ENCODE data around the gene FSTL1. TPM values are rescaled to one million over a fixed set of nuclear protein-coding genes. Genes with fewer than 3 reads are reported as not detected.

FSTL1 gene
- total and polyA plus RNA-seq, 2 donors (not counting 1 experiment from before 2014, with no cell fraction given): 0.15 TPM; not detected in 1

DNA sequence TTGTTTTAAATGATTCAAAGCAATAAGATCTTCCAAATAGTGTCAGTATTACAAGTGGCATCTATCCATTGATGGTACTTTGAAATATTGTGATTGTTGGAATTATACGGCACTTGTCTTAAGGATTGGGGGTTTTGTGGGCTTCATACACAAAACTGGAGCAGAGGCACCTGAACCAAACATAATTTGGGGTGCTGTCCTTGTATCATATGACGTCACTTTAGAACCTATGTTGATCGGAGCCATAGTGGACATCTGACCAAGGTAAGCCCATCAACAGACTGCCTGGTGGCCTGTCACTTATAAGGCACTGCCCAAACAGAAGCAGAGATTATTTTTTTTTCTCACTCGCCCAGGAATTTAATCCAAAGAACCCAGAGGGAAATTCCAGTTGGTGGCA lies 98.8 kb downstream of the FSTL1 start:
- intact Hi-C loops (cut with micrococcal nuclease): no loop called here
- peaks cover 0 to 15% (median 0%) of the 10 kb centered on the region in 4 experiments for H3K27me3 ChIP-seq (replicated peaks in 1 of 4; ENCODE audit: control extremely low read depth in 1 of 4, control insufficient read depth in 3 of 4, insufficient read depth in 4 of 4, low read length in 3 of 4)
- H3K27ac ChIP-seq (ENCODE audit: low read length in 2 of 2): no peak overlapping the region
- CTCF ChIA-PET: no interaction called here
- no peak overlapping the region for H3K9ac ChIP-seq (ENCODE audit: low read length)
- Mint-ChIP-seq H3K27ac (no peak overlapping the region), H3K27me3 (no peaks in the 10 kb centered on the region), H3K4me1 (peaks cover 18% of the 10 kb centered on the region), H3K9me3 (ENCODE audit: insufficient read depth) (no peaks in the 10 kb centered on the region), H3K4me3 (no peak overlapping the region)
- no peaks in the 10 kb centered on the region for H3K9me3 ChIP-seq (ENCODE audit: control extremely low read depth in 1 of 3, control insufficient read depth in 2 of 3, insufficient read depth in 1 of 3, low read length in 2 of 3)
- no peak overlapping the region for H3K4me3 ChIP-seq (ENCODE audit: control extremely low read depth in 1 of 5, extremely low read depth in 1 of 5, insufficient read depth in 1 of 5, low read depth in 2 of 5, low read length in 4 of 5)
- H4K20me1 ChIP-seq (ENCODE audit: control insufficient read depth, insufficient read depth, low read length, poor library complexity, severe bottlenecking): peaks cover 15% of the 10 kb centered on the region
- peaks cover 14% of the 10 kb centered on the region in 2 donors for H3K4me1 ChIP-seq (ENCODE audit: control insufficient read depth in 2 of 2, insufficient read depth in 2 of 2, low read length in 2 of 2)
- H3K79me2 ChIP-seq (ENCODE audit: control insufficient read depth, insufficient read depth, low read length): peaks cover 32% of the 10 kb centered on the region
- H3K4me2 ChIP-seq (replicated peaks; ENCODE audit: low read depth, low read length, poor library complexity, severe bottlenecking): no peak overlapping the region
- no peak for DNase-seq
- WGBS (ENCODE audit: insufficient coverage): 100% methylated on average over 2 of the region's 4 CpGs
- H3K36me3 ChIP-seq (replicated peaks in 1 of 2; ENCODE audit: control extremely low read depth in 1 of 2, control insufficient read depth in 1 of 2, extremely low read depth in 1 of 2, insufficient read depth in 2 of 2, low read length in 1 of 2): no peaks in the 10 kb centered on the region
- H2AFZ ChIP-seq (ENCODE audit: insufficient read depth, low read depth, low read length, poor library complexity, severe bottlenecking): no peak overlapping the region
- TF ChIP-seq, protein P1, sequence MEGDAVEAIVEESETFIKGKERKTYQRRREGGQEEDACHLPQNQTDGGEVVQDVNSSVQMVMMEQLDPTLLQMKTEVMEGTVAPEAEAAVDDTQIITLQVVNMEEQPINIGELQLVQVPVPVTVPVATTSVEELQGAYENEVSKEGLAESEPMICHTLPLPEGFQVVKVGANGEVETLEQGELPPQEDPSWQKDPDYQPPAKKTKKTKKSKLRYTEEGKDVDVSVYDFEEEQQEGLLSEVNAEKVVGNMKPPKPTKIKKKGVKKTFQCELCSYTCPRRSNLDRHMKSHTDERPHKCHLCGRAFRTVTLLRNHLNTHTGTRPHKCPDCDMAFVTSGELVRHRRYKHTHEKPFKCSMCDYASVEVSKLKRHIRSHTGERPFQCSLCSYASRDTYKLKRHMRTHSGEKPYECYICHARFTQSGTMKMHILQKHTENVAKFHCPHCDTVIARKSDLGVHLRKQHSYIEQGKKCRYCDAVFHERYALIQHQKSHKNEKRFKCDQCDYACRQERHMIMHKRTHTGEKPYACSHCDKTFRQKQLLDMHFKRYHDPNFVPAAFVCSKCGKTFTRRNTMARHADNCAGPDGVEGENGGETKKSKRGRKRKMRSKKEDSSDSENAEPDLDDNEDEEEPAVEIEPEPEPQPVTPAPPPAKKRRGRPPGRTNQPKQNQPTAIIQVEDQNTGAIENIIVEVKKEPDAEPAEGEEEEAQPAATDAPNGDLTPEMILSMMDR (IDR thresholded peaks at IDR 0.05): no peak
- no peak for TF ChIP-seq EZH2 (IDR thresholded peaks at IDR 0.05; ENCODE audit: borderline replicate concordance, insufficient read depth, low read depth, low read length, poor library complexity, severe bottlenecking)
- no peak for ATAC-seq (ENCODE audit: low read depth)
- POLR2A ChIA-PET: no interaction called here

GRCh38 chr3:120350401-120350941 lies 100.3 kb downstream of the FSTL1 start:
- H3K79me2 ChIP-seq (ENCODE audit: control insufficient read depth, insufficient read depth, low read length): peaks cover 47% of the 10 kb centered on the region
- DNase-seq: peak; percentile 12
- H4K20me1 ChIP-seq (ENCODE audit: control insufficient read depth, insufficient read depth, low read length, poor library complexity, severe bottlenecking): peaks cover 26% of the 10 kb centered on the region
- ChIA-PET CTCF (interaction anchor here (3.3 kb wide), 1 partner anchor 67 kb away, joined by 23 read pairs; no protein-coding TSS in a partner anchor), POLR2A (interaction anchor here (3.2 kb wide), 1 partner anchor 256 kb away, joined by 18 read pairs; the partner anchor contains the start of gene GSK3B)
- no peak for ATAC-seq (ENCODE audit: low read depth)
- WGBS (ENCODE audit: insufficient coverage): 83% methylated on average over 1 of the region's 8 CpGs
- H3K4me1 ChIP-seq (ENCODE audit: control insufficient read depth in 2 of 2, insufficient read depth in 2 of 2, low read length in 2 of 2): peaks cover 14 to 17% of the 10 kb centered on the region in 2 donors
- H3K4me3 ChIP-seq (ENCODE audit: control extremely low read depth in 1 of 5, extremely low read depth in 1 of 5, insufficient read depth in 1 of 5, low read depth in 2 of 5, low read length in 4 of 5): peak overlapping the region in 1 of 5 experiments; percentile 99
- no peaks in the 10 kb centered on the region for H3K9me3 ChIP-seq (ENCODE audit: control extremely low read depth in 1 of 3, control insufficient read depth in 2 of 3, insufficient read depth in 1 of 3, low read length in 2 of 3)
- no peaks in the 10 kb centered on the region for H3K9me3 Mint-ChIP-seq (ENCODE audit: insufficient read depth)
- no peaks in the 10 kb centered on the region for H3K36me3 ChIP-seq (replicated peaks in 1 of 2; ENCODE audit: control extremely low read depth in 1 of 2, control insufficient read depth in 1 of 2, extremely low read depth in 1 of 2, insufficient read depth in 2 of 2, low read length in 1 of 2)
- peaks cover 31% of the 10 kb centered on the region for H3K4me1 Mint-ChIP-seq
- H3K27ac Mint-ChIP-seq: no peak overlapping the region
- H3K27ac ChIP-seq (ENCODE audit: low read length in 2 of 2): no peak overlapping the region
- intact Hi-C loops (cut with micrococcal nuclease): no loop called here
- H3K4me2 ChIP-seq (replicated peaks; ENCODE audit: low read depth, low read length, poor library complexity, severe bottlenecking): peak overlapping the region; percentile 87
- H3K4me3 Mint-ChIP-seq: peak overlapping the region; percentile 55
- peak overlapping the region; percentile 88 for H3K9ac ChIP-seq (ENCODE audit: low read length)
- TF ChIP-seq, protein P1 (IDR thresholded peaks at IDR 0.05): no peak
- no peak for TF ChIP-seq EZH2 (IDR thresholded peaks at IDR 0.05; ENCODE audit: borderline replicate concordance, insufficient read depth, low read depth, low read length, poor library complexity, severe bottlenecking)
- peaks cover 0 to 15% (median 0%) of the 10 kb centered on the region in 4 experiments for H3K27me3 ChIP-seq (replicated peaks in 1 of 4; ENCODE audit: control extremely low read depth in 1 of 4, control insufficient read depth in 3 of 4, insufficient read depth in 4 of 4, low read length in 3 of 4)
- peak overlapping the region; percentile 91 for H2AFZ ChIP-seq (ENCODE audit: insufficient read depth, low read depth, low read length, poor library complexity, severe bottlenecking)
- no peaks in the 10 kb centered on the region for H3K27me3 Mint-ChIP-seq

Measured in B cell (primary cell).